NCI-H1417 treated with DMSO at 0.1 percent for 48 hours (cell line): ENCODE results near the gene FDX2.
A peak's percentile ranks its signal among the peaks of the same experiment; 100 is the strongest.
"Not testable (repeated sequence)": the region's sequence is repeated elsewhere in the genome, so short reads cannot be mapped to it uniquely, and the experiment has no call there.

Experiments
- DNase-seq: peaks from one replicate; lab custom pipeline; 2025; lab: John Stamatoyannopoulos, UW

Gene FDX2

GRCh38 chr19:10315335-10316214 lies at the start of gene FDX2:
Gene FDX2 (minus strand): TSS chr19:10316015. CDS start chr19:10315996, 19 bp downstream.
- peak; percentile 75 for DNase-seq

GRCh38 chr19:10365518-10365917 lies 49.7 kb upstream of the FDX2 start:
- DNase-seq, result no peak

GRCh38 chr19:10364644-10365043 lies 48.8 kb upstream of the FDX2 start:
- no peak for DNase-seq

DNA sequence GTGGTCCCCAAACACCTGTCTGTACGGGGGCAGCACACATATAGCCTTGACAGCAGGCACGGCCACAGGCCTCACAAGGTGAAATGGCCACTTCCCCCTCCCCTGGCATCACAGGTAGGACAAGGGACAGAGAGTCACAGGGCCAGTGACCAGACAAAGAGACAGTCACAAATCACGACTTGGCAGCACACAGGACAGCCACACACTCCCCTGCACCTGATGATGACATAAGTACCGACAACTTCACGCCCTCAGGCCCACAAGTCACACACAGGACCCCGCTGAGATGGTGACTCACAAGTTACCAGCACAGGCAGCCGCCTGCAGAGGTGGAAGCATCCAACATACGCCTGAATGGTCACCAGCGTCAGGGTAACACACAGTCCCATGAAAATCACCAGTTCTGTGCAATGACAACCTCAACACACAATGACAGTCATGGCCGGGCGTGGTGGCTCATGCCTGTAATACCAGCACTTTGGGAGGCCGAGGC lies 48.0 kb upstream of the FDX2 start:
- DNase-seq, result no peak

GRCh38 chr19:10362259-10362658 lies 46.4 kb upstream of the FDX2 start:
- no peak for DNase-seq

DNA sequence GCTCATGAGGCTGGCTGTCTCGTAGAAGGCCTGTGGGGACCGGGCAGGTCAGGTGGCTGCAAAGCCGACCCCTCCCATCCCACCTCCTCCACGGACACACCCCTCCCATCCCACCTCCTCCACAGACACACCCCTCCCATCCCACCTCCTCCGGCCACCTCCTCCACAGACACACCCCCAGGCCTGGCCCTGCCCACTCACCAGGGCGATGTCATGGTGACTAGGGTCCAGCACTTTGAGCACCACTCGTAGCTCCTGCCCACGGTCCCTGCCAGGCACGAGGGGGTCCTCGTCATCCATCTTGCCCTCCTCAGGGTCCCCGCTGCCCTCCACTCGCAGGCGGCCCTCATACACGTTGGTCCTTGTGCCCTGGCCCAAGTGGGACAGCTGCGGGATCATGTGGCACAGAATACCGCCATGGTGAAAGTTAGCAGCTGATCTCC lies 45.8 kb upstream of the FDX2 start:
- no peak for DNase-seq

DNA sequence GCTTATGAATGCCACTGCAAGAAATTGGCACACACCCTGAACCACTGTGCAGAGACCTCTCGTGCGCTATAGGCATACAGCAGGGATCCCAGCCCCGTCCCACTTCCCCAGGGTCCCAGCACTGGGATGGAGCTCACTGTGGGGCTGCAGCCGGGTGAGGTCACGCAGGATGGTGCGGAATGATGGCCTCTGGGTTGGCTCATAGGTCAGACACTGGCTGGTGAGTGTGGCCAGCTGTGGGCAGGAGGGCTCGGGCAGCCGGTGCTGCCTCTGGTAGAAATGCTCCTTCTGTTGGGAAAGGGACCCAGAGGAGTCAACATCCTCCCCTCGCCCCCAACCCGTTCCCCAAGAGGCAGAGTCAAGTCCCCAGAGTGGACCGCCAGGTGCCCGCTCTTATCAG lies 40.6 kb upstream of the FDX2 start:
- no peak for DNase-seq

- DNase-seq, result no peak
Measured at GRCh38 chr19:10353793-10354391, 38.1 kb upstream of the FDX2 start.

- no peak for DNase-seq
Measured at GRCh38 chr19:10352764-10353671, 37.2 kb upstream of the FDX2 start.

- no peak for DNase-seq
Measured at GRCh38 chr19:10346509-10346908, 30.7 kb upstream of the FDX2 start.

GRCh38 chr19:10344780-10345179 lies 29.0 kb upstream of the FDX2 start:
- no peak for DNase-seq

DNA sequence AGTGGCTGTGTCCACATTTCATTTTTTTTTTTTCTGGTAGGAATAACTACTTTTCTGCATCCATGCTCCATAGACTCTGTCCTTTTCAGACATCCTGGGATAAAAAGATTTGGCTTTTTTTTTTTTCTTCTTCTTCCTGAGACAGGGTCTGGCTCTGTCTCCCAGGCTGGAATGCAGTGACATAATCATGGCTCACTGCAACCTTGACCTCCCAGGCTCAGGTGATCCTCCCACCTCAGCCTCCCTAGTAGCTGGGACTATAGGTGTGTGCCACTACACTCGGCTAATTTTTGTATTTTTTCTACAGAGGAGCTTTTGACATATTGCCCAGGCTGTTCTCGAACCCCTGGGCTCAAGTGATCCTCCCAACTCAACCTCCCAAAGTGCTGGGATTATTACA lies 27.7 kb upstream of the FDX2 start:
- no peak for DNase-seq

DNA sequence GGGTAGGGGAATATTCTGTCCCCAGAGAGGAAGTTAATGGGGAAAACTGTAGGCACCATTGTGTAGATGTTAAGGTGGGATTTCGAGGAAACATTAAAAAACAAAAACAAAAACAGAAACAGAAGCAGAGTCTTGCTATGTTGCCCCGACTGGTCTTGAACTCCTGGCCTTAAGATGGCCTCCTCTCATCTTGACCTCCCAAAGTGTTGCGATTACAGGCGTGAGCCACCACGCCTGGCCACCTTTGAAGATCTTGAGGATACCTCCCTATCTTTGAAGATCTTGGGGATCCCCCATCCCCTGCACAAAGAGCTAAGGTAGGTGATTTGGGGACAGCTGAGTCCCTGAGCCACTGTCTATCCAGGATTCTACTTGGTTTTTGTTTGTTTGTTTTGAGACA lies 24.2 kb upstream of the FDX2 start:
- DNase-seq, result no peak

GRCh38 chr19:10339380-10339960 lies 23.7 kb upstream of the FDX2 start, which contains the start of gene ICAM3:
Gene ICAM3 (minus strand): TSS chr19:10339624. CDS start chr19:10339614, 10 bp downstream.
- DNase-seq, result no peak

DNA sequence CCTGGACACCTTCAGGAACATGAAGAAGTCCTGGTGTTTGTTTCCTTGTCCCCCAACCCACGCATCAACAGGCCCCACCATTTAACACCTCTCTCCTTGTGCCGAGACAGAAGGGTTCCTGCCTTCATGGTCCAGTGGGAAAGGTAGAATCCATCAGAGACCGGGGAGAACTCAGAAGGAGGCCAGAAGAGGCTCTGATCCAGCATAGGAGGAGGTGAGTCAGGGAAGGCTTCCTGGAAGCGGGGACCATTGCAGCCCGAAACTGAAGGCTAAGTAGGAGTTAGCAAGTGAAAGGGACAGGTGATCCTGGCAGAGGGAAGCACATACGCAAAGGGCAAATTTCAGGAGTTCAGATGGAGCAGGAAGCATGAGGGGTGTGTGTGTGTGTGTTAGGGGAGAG lies 23.1 kb upstream of the FDX2 start:
- no peak for DNase-seq

DNA sequence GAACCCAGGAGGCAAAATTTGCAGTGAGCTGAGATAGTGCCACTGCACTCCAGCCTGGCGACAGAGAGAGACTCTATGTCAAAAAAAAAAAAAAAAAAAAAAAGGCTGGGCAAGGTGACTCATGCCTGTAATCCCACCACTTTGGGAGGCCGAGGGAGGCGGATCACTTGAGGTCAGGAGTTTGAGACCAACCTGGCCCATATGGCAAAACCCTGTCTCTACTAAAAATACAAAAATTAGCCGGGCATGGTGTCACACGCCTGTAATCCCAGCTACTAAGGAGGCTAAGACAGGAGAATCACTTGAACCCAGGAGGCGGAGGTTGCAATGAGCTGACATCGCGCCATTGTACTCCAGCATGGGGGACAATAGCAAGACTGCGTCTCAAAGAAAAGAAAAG lies 20.9 kb upstream of the FDX2 start:
- not testable (repeated sequence) for DNase-seq

DNA sequence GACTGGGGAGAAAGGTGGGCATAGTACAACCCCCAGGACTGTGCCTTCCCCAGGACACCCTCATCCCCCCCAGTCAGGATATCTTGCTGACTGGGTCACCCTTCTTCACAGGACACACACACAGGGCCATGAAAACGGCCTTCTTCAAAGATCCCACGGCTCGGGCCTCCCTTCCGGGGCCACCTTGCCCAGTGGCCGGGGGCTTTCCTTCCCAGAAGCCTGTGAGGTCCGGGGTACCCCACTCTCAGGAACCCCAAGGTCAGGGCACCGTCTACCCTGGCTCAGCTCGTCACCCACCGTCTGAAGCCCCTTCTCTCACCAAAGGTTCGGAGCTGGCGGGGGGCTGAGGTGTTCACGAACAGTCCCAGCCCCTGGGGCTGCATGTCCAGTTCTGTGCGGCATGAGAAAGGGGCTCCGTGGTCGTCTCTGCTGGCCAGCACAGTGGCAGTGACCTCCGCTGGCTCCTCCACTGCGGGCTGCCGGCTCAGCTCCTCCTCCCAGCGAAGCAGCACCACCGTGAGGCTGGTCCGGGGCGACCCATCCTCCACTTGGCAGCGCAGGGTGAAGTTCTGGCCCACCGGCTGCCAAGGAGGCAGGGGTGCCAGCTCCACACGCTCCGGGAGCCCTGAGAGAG lies 19.7 kb upstream of the FDX2 start:
- no peak for DNase-seq

GRCh38 chr19:10334588-10335351 lies 19.0 kb upstream of the FDX2 start:
- no peak for DNase-seq

DNA sequence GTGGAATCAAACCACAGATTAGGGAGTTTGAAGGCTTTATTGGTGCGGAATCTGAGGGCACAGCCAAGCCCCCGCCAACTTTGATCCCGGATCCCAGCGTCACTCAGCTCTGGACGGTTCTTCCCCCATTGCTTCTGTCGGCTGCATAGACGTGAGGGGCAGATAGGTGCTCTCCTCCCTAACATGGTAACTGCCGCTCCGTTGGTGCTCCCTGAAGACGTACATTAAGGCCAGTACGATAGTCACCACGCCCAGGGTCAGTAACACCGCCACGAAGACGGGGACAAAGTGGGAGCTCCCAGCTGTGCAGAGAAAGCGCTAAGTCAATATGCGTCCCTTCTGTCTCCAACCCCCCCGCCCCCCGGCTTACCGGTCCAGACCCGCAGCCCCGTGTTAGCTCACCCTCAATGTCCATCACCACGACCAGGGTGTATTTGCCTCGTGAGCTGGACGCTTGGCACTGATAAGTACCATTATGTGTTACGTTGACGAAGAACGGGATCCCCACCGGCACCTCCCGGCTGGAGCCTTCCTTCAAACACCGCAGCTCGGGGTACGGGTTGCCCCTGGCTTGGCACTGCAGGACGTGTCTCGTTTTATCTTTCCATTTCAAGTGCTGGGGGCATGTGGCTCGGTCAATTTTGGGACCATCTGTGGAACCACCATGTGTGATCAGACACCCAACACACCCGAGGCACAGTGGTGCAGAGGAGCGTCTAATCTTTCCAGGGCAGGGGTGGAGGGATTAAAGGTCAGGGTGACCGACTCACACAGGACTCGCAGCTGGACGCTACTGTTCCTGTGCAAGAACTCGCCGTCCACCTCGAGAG lies 18.2 kb upstream of the FDX2 start:
- no peak for DNase-seq
